ENCODE data around the gene TSPYL4.

GRCh38 chr6:116283191-116283590, 29.3 kb upstream of the TSPYL4 start:
- TF ChIP-seq CTCF (IDR thresholded peaks at IDR 0.05) = no peak
- no peak for TF ChIP-seq POLR2AphosphoS5 (IDR thresholded peaks at IDR 0.05)
- no peak for TF ChIP-seq POLR2A (IDR thresholded peaks at IDR 0.05)
